ENCODE data around the gene AMY2A.
"Not testable (repeated sequence)": the region's sequence is repeated elsewhere in the genome, so short reads cannot be mapped to it uniquely, and the experiment has no call there.

AMY2A gene

DNA sequence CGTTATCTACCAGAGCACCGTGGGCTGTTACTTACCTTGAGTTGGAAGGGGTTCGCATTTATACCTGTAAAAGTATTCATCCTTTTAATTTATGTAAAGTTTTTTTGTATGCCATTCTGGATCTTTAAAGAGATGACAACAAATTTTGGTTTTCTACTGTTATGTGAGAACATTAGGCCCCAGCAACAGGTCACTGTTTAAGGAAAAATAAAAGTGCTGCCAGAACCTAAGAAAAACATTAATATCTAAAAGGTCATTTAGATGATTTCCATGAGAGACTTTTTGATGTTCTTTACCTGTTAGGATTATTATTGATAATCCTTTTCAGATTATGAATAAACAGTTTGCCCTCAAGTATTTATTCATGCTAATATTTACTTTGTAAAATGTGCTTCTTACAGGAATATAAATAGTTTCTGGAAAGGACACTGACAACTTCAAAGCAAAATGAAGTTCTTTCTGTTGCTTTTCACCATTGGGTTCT, at the start of gene AMY2A:
AMY2A (plus strand) TSS at position 434 of the 484 bp plus-strand sequence; CDS start at position 448, 14 bp downstream.
- not testable (repeated sequence) for DNase-seq

- DNase-seq = no peak
These were observed 47.7 kb upstream of the AMY2A start for GRCh38 chr1:103569493-103569892.

- not testable (repeated sequence) for DNase-seq
These were observed 45.9 kb upstream of the AMY2A start, which contains the start of gene AMY2B for GRCh38 chr1:103571289-103571688. Gene AMY2B (plus strand): TSS chr1:103571589. CDS start chr1:103571603, 14 bp downstream.

- DNase-seq = no peak
These were observed 41.2 kb upstream of the AMY2A start for GRCh38 chr1:103576065-103576464.

GRCh38 chr1:103576784-103577183, 40.4 kb upstream of the AMY2A start:
- DNase-seq = not testable (repeated sequence)

DNA sequence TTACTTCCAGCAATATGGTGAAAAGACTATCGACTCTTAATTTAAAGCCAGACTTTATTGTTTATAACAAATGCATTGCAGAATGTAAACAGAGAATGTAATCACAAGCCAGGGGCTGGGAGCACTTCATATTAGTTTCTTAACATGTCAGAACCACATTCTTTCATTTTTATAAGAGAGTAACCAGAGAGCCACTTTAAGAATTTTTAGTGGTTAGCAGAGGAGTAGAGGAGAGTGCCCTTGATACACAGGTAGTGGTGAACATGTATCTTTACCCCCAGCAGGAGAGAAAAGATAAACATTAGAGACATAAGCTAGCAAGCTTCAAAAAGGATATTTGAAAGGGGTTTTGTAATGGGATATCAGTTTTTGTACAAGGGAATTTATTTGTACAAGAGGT, 34.8 kb upstream of the AMY2A start:
- DNase-seq = no peak

GRCh38 chr1:103583887-103584286, 33.3 kb upstream of the AMY2A start:
- DNase-seq = no peak

DNA sequence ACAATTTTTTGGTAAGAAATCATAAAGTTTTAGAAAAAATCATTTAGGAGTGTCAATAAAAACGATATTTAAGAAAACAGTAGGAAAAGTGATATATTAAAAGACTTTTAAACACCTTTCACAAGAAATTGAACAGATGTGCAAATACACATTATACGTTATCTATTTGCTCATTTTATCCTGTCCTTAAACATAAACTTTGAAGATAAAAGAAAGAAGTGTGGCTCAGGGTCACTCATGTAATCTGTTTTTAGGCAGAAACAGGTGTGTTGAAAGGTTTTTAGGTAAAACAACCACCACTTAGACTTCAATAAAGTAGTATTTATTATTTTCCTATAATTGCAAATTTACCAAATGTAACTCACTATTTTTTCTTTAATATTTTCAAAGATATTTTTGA, 32.7 kb upstream of the AMY2A start:
- DNase-seq = no peak

GRCh38 chr1:103602740-103603139, 14.5 kb upstream of the AMY2A start:
- not testable (repeated sequence) for DNase-seq

- DNase-seq = no peak
These were observed 865 bp upstream of the AMY2A start for GRCh38 chr1:103616362-103616761.

- not testable (repeated sequence) for DNase-seq
These were observed 10.2 kb downstream of the AMY2A start for GRCh38 chr1:103627436-103627835.

DNA sequence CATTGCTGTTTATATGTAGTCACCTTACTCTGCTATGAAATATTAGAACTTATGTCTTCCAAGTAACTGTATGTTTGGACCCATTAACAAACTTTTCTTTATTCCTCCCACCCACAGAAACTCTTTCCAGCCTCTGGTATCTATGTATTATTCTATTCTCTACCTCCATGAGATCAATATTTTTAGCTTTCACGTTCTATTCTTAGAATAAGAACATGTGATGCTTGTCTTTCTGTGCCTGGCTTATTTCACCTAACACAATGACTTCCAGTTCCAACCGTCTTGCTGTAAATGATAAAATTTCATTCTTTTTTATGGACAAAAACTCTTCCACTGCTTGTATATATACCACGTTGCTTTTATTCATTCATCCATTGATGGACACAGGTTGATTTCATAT, 24.0 kb downstream of the AMY2A start:
- DNase-seq = not testable (repeated sequence)

GRCh38 chr1:103643908-103644307, 26.7 kb downstream of the AMY2A start:
- not testable (repeated sequence) for DNase-seq

DNA sequence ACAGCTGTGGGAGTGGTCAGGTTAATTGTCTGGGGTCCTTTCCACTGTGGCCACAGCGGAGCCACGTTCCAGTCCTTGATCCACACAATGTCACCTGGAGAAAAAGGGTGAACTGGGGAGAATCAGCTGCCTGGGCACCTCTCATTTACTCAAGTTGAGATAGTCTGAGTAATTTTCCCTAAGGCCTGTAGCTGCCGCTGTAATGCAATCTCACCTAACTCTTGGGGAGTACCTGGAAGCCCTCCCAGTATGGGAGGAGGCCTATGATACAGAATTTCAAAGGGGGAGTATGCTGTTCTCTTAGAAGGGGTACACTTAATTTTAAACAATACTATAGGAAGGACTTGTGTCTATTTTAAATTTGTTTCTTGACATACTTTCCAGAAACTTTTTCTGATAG, 33.1 kb downstream of the AMY2A start:
- DNase-seq = not testable (repeated sequence)

GRCh38 chr1:103650889-103651288, 33.7 kb downstream of the AMY2A start:
- not testable (repeated sequence) for DNase-seq

- DNase-seq = not testable (repeated sequence)
These were observed 36.9 kb downstream of the AMY2A start for GRCh38 chr1:103654133-103654532.

GRCh38 chr1:103655460-103655859, 38.2 kb downstream of the AMY2A start, which contains the start of gene AMY1A:
Gene AMY1A (plus strand): TSS chr1:103655760. CDS start chr1:103656331, 571 bp downstream.
- DNase-seq = not testable (repeated sequence)
